K562 (cell line): ENCODE data around the gene RFC2. TPM values are rescaled to one million over a fixed set of nuclear protein-coding genes. Genes with fewer than 3 reads are reported as not detected.
A peak's percentile ranks its signal among the peaks of the same experiment; 100 is the strongest.

Experiments
- BRD9 ChIP-seq: fragments of 450-650 bp; IDR thresholded peaks from 2 replicates; pipeline ENCODE4 v1.6.1; 2018; ENCODE audit warnings: low read depth; ENCODE audit not compliant: partially characterized antibody
- COPS2 ChIP-seq: fragments of 450-650 bp; conservative IDR thresholded peaks from 2 replicates; pipeline ENCODE4 v1.6.1; 2016; ENCODE audit warnings: mild to moderate bottlenecking, moderate library complexity
- DPF2 ChIP-seq: fragments of 450-650 bp; IDR thresholded peaks from 2 replicates; pipeline ENCODE4 v1.6.1; 2016
- E2F6 ChIP-seq, 2 experiments: IDR thresholded peaks; 2 replicates each; pipeline ENCODE4 v1.6.1; 2011; ENCODE audit warnings: borderline replicate concordance in 1 of 2, control low read depth in 1 of 2, low read depth in 1 of 2, low read length in 1 of 2, mild to moderate bottlenecking in 1 of 2, mixed read lengths in 1 of 2, moderate library complexity in 1 of 2; ENCODE audit not compliant: insufficient read depth in 1 of 2, insufficient read length in 1 of 2, poor library complexity in 1 of 2, severe bottlenecking in 1 of 2; ENCODE audit errors: extremely low read depth in 1 of 2
- E2F8 ChIP-seq: fragments of 450-650 bp; IDR thresholded peaks from 2 replicates; pipeline ENCODE4 v1.7.1; 2018; ENCODE audit warnings: mild to moderate bottlenecking, low read depth; ENCODE audit not compliant: partially characterized antibody
- ELK3 ChIP-seq: fragments of 450-650 bp; formaldehyde crosslinking; IDR thresholded peaks from 2 replicates; pipeline ENCODE4 v1.4.0; 2020; ENCODE audit warnings: mild to moderate bottlenecking
- ETS2 ChIP-seq: IDR thresholded peaks from 2 replicates; pipeline ENCODE4 v1.6.1; 2016; ENCODE audit warnings: borderline replicate concordance, missing genetic modification characterization, mild to moderate bottlenecking, moderate library complexity, missing compliant biosample characterization; ENCODE audit not compliant: poor library complexity, severe bottlenecking
- FOXA3 ChIP-seq, 2 experiments: fragments of 450-650 bp in 1 of 2; sonication (generic) in 1 of 2; formaldehyde crosslinking; IDR thresholded peaks in 1 of 2; conservative IDR thresholded peaks in 1 of 2; 2 replicates each; pipeline versions ENCODE4 v1.4.0 to v1.8.0; 2020 to 2022; ENCODE audit warnings: mild to moderate bottlenecking in 2 of 2, missing genetic modification reagents in 1 of 2
- FOXP1 ChIP-seq: sonication (generic); formaldehyde crosslinking; IDR thresholded peaks from 2 replicates; pipeline ENCODE4 v1.8.0; 2022; ENCODE audit warnings: mild to moderate bottlenecking, missing genetic modification reagents
- HNRNPUL1 ChIP-seq: fragments of 200-400 bp; formaldehyde crosslinking; IDR thresholded peaks from 2 replicates; pipeline ENCODE4 v1.6.1; 2017; ENCODE audit warnings: low read length
- KLF1 ChIP-seq: fragments of 450-650 bp; IDR thresholded peaks from 2 replicates; pipeline ENCODE4 v1.6.1; 2016; ENCODE audit warnings: missing genetic modification characterization, missing compliant biosample characterization
- L3MBTL2 ChIP-seq: fragments of 450-650 bp; IDR thresholded peaks from 2 replicates; pipeline ENCODE4 v1.6.1; 2016; ENCODE audit warnings: mild to moderate bottlenecking, moderate library complexity
- MEIS2 ChIP-seq: fragments of 450-650 bp; IDR thresholded peaks from 2 replicates; pipeline ENCODE4 v1.6.1; 2014; ENCODE audit warnings: mild to moderate bottlenecking; ENCODE audit not compliant: partially characterized antibody
- NONO ChIP-seq, 2 experiments: fragments of 200-400 bp in 1 of 2; fragments of 450-650 bp in 1 of 2; formaldehyde crosslinking in 1 of 2; IDR thresholded peaks; 2 replicates each; pipeline ENCODE4 v1.6.1; 2017; ENCODE audit warnings: low read depth in 2 of 2, mild to moderate bottlenecking in 2 of 2, moderate library complexity in 2 of 2, low read length in 1 of 2
- SMAD1 ChIP-seq: fragments of 150-350 bp; IDR thresholded peaks from 2 replicates; pipeline ENCODE4 v1.6.1; 2014; ENCODE audit warnings: low read length, low read depth; ENCODE audit not compliant: partially characterized antibody
- TAF7 ChIP-seq: fragments of 450-650 bp; IDR thresholded peaks from 2 replicates; pipeline ENCODE4 v1.6.1; 2016; ENCODE audit warnings: missing genetic modification characterization, missing compliant biosample characterization
- ZMIZ1 ChIP-seq, 2 experiments: fragments of 150-350 bp in 1 of 2; IDR thresholded peaks; 2 replicates each; pipeline ENCODE4 v1.6.1; 2012 to 2016; ENCODE audit warnings: low read depth in 2 of 2, low read length in 2 of 2, mild to moderate bottlenecking in 1 of 2, moderate library complexity in 1 of 2
- ZNF232 ChIP-seq: sonication (generic); formaldehyde crosslinking; IDR thresholded peaks from 2 replicates; pipeline ENCODE4 v1.8.0; 2022; ENCODE audit warnings: mild to moderate bottlenecking, missing genetic modification reagents
- polyA plus RNA-seq, 8 experiments: library from polyadenylated mRNA; depleted of rRNA in 4 of 8; stranded (reverse) in 5 of 8; unstranded in 3 of 8; fragments of >200 nt; fragmentation: Nextera tagmentation in 2 of 8; fragmentation: Illumina TruSeq in 1 of 8; extraction: Ambion mirVana in 2 of 8; extraction: Trizol in 1 of 8; gene quantifications; 2 replicates each; pipeline versions ENCODE4 v1.2.1 to v1.2.3, GENCODE V29; 2011 to 2014; ENCODE audit warnings: inconsistent platforms in 1 of 8, missing spikeins in 1 of 8
- total RNA-seq, 7 experiments: library from RNA; depleted of rRNA in 6 of 7; stranded (reverse); fragments of >200 nt in 6 of 7; fragmentation: Illumina TruSeq in 2 of 7; extraction: Trizol in 2 of 7; gene quantifications; 2 replicates each; pipeline versions ENCODE4 v1.2.1 to v1.2.3, GENCODE V29; 2011 to 2021; ENCODE audit warnings: low replicate concordance in 1 of 7

RFC2 gene
- total and polyA plus RNA-seq, 9 of the 15 experiments (the other 6 are each of a cell fraction or from before 2014, with no cell fraction given), result 32.5 to 161 (median 102) TPM

- no peak for TF ChIP-seq ZMIZ1 (IDR thresholded peaks at IDR 0.05; ENCODE audit: low read depth in 2 of 2, low read length in 2 of 2)
- no peak for TF ChIP-seq NONO (IDR thresholded peaks at IDR 0.05; ENCODE audit: low read depth in 2 of 2, low read length in 1 of 2)
- TF ChIP-seq ETS2 (tag), result no peak
- no peak for TF ChIP-seq E2F8
- no peak for TF ChIP-seq L3MBTL2
- no peak for TF ChIP-seq TAF7 (tag)
- no peak for TF ChIP-seq FOXA3 (CRISPR knock-in tag; conservative IDR thresholded peaks at IDR 0.05 in 1 of 2, IDR thresholded peaks at IDR 0.05 in 1 of 2)
- TF ChIP-seq FOXP1 (CRISPR knock-in tag), result no peak
- TF ChIP-seq ZNF232 (CRISPR knock-in tag), result no peak
- no peak for TF ChIP-seq E2F6 (IDR thresholded peaks at IDR 0.05; ENCODE audit: borderline replicate concordance in 1 of 2, extremely low read depth in 1 of 2, insufficient read depth in 1 of 2, insufficient read length in 1 of 2, low read depth in 1 of 2, low read length in 1 of 2, poor library complexity in 1 of 2, severe bottlenecking in 1 of 2)
- TF ChIP-seq DPF2, result peak; percentile 86
- TF ChIP-seq ELK3 (CRISPR knock-in tag), result no peak
- TF ChIP-seq KLF1 (tag), result no peak
- TF ChIP-seq SMAD1, result no peak
- no peak for TF ChIP-seq COPS2
- peak; percentile 50 for TF ChIP-seq MEIS2
- no peak for TF ChIP-seq BRD9
- TF ChIP-seq HNRNPUL1, result no peak
Measured at GRCh38 chr7:74233655-74234285, 20.4 kb downstream of the RFC2 start (continued).
